GM10248 (cell line): ENCODE measurements around the gene PPFIA1.
"Not testable (repeated sequence)": the region's sequence is repeated elsewhere in the genome, so short reads cannot be mapped to it uniquely, and the experiment has no call there.

Source experiments
- CTCF ChIA-PET: fragments of 300-600 bp; sonication (Branson Sonifier 250); formaldehyde crosslinking; extraction: SDS; loops from one replicate; lab custom pipeline; 2021; ENCODE audit warnings: antibody characterized with exemption; lab: Yijun Ruan, JAX
- POLR2A ChIA-PET: fragments of 350-650 bp; sonication (Branson Sonifier 250); formaldehyde crosslinking; extraction: SDS; loops from one replicate; lab custom pipeline; 2020; ENCODE audit warnings: antibody characterized with exemption; lab: Yijun Ruan, JAX
- DNase-seq: peaks from one replicate; pipeline ENCODE4 v3.0.0; 2012; ENCODE audit errors: extremely low spot score
- TF ChIP-seq, protein P1 (sequence below): IDR thresholded peaks from 2 replicates; pipeline ENCODE4 v1.5.1; 2012; ENCODE audit warnings: mild to moderate bottlenecking, low read depth; ENCODE audit errors: extremely low read depth, missing control alignments, control extremely low read depth

Gene PPFIA1

DNA sequence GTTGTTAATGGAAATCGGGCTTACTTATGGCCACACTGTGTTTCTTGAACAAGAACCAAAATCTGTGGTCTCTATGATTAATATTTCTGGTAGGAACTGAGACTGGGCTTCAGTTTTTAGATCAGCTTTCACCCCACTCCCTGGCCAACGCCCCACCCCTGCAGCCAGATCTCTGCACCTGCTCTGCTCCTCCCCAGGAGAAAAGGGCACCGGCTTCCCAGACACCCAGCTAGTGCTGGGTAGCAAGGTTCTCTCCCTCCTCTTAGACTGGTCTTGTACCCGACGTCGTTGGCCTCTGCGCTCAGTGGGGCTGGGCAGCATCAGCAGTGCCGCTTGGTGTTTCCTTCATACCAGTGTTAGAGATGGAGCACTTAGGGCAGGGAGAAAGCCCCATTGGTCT is 110.9 kb downstream of the PPFIA1 start:
- POLR2A ChIA-PET = no interaction called here
- TF ChIP-seq, protein P1, sequence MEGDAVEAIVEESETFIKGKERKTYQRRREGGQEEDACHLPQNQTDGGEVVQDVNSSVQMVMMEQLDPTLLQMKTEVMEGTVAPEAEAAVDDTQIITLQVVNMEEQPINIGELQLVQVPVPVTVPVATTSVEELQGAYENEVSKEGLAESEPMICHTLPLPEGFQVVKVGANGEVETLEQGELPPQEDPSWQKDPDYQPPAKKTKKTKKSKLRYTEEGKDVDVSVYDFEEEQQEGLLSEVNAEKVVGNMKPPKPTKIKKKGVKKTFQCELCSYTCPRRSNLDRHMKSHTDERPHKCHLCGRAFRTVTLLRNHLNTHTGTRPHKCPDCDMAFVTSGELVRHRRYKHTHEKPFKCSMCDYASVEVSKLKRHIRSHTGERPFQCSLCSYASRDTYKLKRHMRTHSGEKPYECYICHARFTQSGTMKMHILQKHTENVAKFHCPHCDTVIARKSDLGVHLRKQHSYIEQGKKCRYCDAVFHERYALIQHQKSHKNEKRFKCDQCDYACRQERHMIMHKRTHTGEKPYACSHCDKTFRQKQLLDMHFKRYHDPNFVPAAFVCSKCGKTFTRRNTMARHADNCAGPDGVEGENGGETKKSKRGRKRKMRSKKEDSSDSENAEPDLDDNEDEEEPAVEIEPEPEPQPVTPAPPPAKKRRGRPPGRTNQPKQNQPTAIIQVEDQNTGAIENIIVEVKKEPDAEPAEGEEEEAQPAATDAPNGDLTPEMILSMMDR = no peak
- CTCF ChIA-PET = interaction anchor here (1.0 to 1.6 kb wide), 3 partner anchors 11 to 17 kb away, joined by 3 to 4 read pairs (median 3); no protein-coding TSS in a partner anchor
- no peak for DNase-seq

DNA sequence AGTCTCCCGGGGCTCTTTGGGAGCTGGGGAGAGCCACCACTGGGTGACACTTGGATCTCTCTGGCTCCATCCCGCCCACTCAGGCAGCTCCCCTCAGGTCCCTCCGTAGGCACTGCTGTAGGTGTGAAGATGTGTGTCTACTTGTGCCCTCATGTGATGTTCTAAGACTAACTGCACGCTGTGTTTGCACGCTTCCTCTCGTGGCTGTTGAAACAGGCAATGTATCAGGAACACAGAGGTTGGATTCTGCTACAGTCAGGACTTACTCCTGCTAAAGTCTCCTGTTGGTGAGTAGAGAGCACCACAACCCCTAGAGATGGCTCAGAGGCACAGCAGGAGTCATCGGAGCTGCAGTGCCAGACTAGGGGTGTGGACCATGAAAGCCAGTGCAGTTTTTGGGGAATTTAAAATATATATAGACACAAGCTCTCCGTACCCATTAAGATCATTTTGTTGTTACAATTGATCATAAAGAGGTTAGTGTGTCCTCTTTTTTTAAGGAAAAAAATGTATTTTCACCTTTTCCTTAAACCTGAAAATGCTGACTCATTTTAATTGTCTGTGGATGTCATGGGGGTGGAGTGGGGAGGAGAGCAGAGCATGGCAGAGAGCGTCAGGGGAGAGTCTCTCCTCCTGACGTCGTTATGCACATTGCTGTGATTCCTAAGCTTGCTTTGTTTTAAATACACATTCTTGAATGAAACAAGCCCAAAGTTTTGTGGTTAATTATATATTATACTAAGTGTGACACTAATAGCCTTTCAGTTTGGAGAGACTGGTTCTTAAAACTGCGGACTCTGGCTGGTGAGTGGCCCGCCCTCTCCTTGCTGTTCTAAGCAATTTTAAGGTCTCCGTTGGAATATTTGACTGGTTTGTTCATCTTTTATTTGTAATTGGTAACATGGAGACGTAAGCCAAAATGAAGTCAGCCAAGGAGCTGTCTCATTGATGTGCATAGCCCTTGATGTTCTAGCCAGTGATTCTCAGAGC is 111.7 kb downstream of the PPFIA1 start:
- TF ChIP-seq, protein P1 = no peak
- no peak for DNase-seq
- ChIA-PET CTCF (interaction anchor here (1.0 to 1.6 kb wide), 4 partner anchors 8 to 18 kb away, joined by 3 to 4 read pairs (median 3); no protein-coding TSS in a partner anchor), POLR2A (no interaction called here)

DNA sequence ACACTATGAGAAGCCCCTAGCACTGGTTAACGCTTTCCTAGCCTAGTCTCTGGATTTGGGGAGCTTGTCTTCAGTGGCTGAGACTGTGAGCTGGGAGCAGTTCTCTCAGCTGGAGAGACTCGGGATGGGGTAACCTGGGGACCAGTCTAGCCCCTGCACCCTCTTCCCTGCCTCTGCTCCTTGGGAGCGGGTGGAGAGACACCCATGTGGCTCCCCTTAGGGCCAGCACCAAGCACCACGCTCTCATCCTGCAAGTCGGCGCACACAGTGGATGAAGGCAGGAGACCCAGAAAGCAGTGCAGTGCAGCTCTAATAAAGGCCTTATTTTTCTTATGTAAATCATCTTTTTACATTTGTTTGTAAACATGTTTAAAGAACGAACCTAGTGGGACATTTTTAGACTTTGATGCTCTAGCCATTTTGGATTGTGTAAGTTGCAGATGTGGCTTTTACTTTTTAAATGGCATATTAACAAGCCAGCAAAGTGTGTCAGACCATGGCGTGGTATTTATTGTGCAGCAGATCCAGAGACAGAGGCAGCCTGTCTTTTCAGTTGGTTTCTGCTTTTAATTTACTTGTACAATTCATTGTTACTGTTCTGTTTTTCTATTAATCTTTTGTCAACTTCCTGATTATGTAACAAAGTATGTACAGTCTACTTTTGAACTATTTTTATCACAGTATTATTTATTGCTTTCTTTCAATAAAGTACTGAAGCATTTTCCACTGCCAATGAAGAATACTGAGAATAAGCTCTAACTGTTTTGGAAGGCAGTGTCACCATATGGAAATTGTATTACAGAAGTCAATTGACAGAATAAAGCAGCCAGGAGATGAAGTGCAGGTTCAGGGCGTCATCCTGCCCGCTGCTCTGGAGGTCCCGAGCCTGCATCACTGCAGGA is 113.4 kb downstream of the PPFIA1 start:
- DNase-seq = no peak
- CTCF ChIA-PET = no interaction called here
- POLR2A ChIA-PET = no interaction called here
- TF ChIP-seq, protein P1 = no peak

DNA sequence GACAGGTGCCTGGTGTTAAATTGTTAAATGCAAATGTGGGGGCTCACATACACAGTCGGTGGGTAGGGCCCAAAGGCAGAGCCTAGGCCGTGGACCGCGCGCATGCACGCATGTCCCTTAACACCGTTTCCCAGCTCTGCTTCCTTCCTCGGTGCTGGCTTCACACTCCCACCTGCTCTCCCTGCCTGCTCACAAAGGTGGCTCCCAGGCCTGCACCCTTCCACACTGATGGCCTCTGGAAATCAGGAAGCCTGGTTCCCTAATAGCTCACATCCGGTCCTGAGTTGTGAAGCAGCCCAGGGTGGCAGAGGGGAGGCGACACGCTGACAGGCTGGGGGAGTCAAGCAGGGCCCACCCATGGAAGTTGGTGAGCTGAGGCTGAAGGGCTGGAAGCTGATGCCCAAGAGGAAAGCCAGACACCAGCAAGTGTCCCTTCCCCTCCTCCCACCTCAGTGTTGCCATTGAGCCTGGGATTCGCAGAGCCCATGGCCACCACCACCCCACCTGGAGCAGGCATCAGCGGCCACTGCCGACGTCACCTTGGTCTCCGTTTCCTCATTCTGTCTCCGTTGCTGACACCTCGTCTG is 114.2 kb downstream of the PPFIA1 start:
- ChIA-PET CTCF (interaction anchor here (1.0 kb wide), 1 partner anchor 27 kb away, joined by 3 read pairs; no protein-coding TSS in a partner anchor), POLR2A (no interaction called here)
- DNase-seq = no peak
- TF ChIP-seq, protein P1 = no peak

DNA sequence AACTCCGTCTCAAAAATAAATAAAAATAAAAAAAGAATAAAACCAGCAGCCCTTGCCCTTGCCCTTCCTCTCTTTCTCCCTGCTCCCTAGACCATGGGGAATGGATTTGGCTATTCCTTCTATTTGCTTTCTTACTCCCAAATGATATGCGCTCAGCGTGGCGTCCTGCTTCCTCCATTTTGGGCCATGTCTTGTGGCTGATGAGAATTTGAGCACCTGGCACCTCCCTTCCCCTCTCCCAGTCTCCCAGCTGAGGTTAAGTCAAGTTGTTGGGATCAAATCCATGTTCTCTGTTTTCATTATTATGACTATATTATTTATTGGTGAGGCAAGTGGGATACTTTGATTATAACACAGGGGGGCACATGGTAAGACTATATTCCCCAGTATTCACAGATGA is 117.1 kb downstream of the PPFIA1 start:
- CTCF ChIA-PET = no interaction called here
- no peak for DNase-seq
- POLR2A ChIA-PET = no interaction called here
- TF ChIP-seq, protein P1 = no peak

DNA sequence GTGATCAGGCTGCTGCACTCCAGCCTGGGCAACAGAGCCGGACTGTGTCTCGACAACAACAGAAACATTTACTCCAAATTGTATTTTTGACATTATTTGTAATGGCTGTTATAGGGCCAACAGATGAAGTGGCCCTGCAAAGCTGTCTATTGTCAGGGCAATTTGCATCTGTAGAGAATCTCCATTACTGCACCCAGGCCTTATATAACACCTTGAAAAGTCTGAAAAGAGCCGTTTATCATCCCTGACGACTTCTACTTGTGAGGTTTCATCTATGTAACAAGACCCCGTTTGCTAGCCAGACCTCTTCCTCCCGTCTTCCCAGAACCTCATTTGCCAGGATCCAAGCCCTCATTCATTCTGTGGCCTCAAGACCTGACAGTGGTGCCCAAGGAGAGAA is 118.7 kb downstream of the PPFIA1 start:
- TF ChIP-seq, protein P1 = no peak
- ChIA-PET POLR2A (no interaction called here), CTCF (no interaction called here)
- DNase-seq = no peak

DNA sequence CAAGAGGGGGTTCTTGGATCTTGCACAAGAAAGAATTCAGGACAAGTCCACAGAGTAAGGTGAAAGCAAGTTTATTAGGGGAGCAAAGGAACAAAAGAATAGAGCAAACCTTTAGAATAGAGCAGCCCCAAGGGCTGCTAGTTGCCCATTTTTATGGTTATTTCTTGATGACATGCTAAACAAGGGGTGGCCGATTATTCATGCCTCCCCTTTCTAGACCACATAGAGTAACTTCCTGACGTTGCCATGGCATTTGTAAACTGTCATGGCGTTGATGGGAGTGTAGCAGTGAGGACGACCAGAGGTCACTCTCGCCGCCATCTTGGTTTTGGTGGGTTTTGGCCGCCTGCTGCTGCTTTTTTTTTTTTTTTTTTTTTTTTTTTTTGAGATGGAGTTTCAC is 120.4 kb downstream of the PPFIA1 start:
- DNase-seq, CTCF ChIA-PET, POLR2A ChIA-PET: not testable (repeated sequence)
